SJCRH30 (cell line): ENCODE results near the gene QRFPR. TPM values are rescaled to one million over a fixed set of nuclear protein-coding genes. Genes with fewer than 3 reads are reported as not detected.
"Not testable (repeated sequence)": the region's sequence is repeated elsewhere in the genome, so short reads cannot be mapped to it uniquely, and the experiment has no call there.

Experiments
- DNase-seq, 2 experiments: peaks; one replicate each; pipeline ENCODE4 v3.0.0-alpha.2; 2015 to 2020
- H3K27ac ChIP-seq: fragments of 250-450 bp; sonication (Bioruptor Pico); 2 replicates; pipeline ENCODE4 v1.5.1; 2020; ENCODE audit warnings: mild to moderate bottlenecking, moderate library complexity
- H3K27me3 ChIP-seq: fragments of 250-450 bp; sonication (Bioruptor Pico); 2 replicates; pipeline ENCODE4 v1.5.1; 2020; ENCODE audit warnings: mild to moderate bottlenecking, moderate library complexity
- H3K36me3 ChIP-seq: fragments of 250-450 bp; sonication (Bioruptor Pico); 2 replicates; pipeline ENCODE4 v1.5.1; 2020; ENCODE audit warnings: mild to moderate bottlenecking, moderate library complexity
- H3K4me1 ChIP-seq: fragments of 250-450 bp; sonication (Bioruptor Pico); 2 replicates; pipeline ENCODE4 v1.5.1; 2020; ENCODE audit warnings: mild to moderate bottlenecking, moderate library complexity
- H3K4me3 ChIP-seq: fragments of 250-450 bp; sonication (Bioruptor Pico); 2 replicates; pipeline ENCODE4 v1.5.1; 2020; ENCODE audit warnings: mild to moderate bottlenecking, moderate library complexity
- H3K9me3 ChIP-seq: fragments of 250-450 bp; sonication (Bioruptor Pico); replicated peaks from 2 replicates; pipeline ENCODE4 v1.5.1; 2020; ENCODE audit warnings: mild to moderate bottlenecking, moderate library complexity
- total RNA-seq: library from RNA; depleted of rRNA; stranded (reverse); fragments of >200 nt; shearing (Covaris generic); gene quantifications from 2 replicates; pipeline ENCODE4 v1.2.3, GENCODE V29; 2014; rRNA removed

Gene QRFPR
- total RNA-seq, 1 experiment from 2014 or later: not detected

GRCh38 chr4:121313430-121313829 is 67.4 kb downstream of the QRFPR start:
- not testable (repeated sequence) for H3K36me3 ChIP-seq, H3K9me3 ChIP-seq, H3K27me3 ChIP-seq, H3K4me1 ChIP-seq, H3K4me3 ChIP-seq, H3K27ac ChIP-seq, DNase-seq

- Histone ChIP-seq H3K27me3 (no peaks in the 10 kb centered on the region), H3K36me3 (no peaks in the 10 kb centered on the region), H3K4me3 (no peak overlapping the region), H3K27ac (no peak overlapping the region), H3K4me1 (no peaks in the 10 kb centered on the region), H3K9me3 (no peaks in the 10 kb centered on the region)
- DNase-seq: no peak
Observed at GRCh38 chr4:121308828-121309227, 72.0 kb downstream of the QRFPR start.

- Histone ChIP-seq H3K27ac (no peak overlapping the region), H3K27me3 (no peaks in the 10 kb centered on the region), H3K36me3 (no peaks in the 10 kb centered on the region), H3K4me1 (no peaks in the 10 kb centered on the region), H3K4me3 (no peak overlapping the region), H3K9me3 (no peaks in the 10 kb centered on the region)
- no peak for DNase-seq
Observed at GRCh38 chr4:121308328-121308663, 72.5 kb downstream of the QRFPR start.

DNA sequence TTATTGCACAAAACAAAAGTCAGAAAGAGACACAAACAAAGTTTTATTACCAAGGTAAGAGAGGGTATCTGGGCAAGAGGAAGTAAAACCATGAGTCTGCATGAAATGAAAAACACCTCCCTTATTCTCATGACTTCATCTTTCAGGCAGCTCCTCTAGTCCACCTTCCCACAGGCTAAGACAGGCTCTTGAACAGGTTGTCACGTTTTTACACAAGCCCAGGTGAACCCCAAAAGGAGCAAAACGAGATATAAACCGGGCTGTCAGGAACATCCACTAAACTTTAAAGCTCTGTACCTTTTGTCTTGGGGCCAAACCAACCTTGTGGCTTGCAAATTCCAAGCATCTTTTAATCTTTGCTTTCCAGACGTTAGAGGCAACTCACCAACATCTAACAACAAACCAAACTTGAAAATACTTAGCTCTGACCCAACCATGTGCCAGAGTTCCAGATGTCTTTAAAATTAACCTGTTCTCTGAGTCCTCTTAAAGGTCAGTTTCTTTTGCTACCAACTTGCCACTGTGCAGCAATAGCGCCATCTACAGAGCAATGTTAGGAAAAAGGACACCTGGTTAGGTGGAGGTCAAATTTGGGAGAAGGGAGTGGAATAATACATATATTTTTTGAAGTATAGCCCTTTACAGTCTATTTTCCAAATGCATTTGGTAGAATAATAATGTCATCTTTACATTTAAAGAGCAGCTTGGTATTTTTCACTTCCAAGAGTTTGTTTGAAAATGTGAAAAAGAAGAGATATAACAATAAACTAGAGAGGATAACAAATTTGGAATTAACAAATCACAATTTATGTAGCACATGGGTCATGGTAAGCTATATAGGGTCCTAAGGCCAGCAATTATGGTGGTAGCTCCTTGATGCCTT is 73.1 kb downstream of the QRFPR start:
- H3K36me3 ChIP-seq: no peaks in the 10 kb centered on the region
- H3K27ac ChIP-seq: no peak overlapping the region
- H3K27me3 ChIP-seq: no peaks in the 10 kb centered on the region
- H3K4me1 ChIP-seq: no peaks in the 10 kb centered on the region
- peak; percentile 17 to 73 for DNase-seq
- no peaks in the 10 kb centered on the region for H3K9me3 ChIP-seq
- H3K4me3 ChIP-seq: no peak overlapping the region

DNA sequence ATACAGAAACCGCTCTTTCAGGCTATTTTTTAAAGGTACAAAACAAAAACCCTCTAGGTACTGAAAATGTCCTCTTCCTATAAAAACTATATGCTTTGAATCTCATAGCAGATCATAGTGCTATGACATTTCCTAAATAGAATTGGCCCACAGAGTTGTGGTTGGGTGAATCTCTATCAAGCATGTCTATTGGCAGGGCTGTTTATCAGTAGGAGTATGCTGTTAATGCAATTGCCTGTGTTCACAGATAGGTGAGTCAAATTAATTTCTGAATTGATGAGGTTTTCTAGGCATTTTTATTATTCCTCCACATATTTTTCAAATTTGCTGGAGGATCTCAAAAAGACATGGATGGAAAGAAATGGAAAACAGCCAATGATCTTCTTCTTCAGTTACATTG is 73.9 kb downstream of the QRFPR start:
- Histone ChIP-seq H3K4me3 (no peak overlapping the region), H3K36me3 (no peaks in the 10 kb centered on the region), H3K27ac (no peak overlapping the region), H3K27me3 (no peaks in the 10 kb centered on the region), H3K4me1 (no peaks in the 10 kb centered on the region), H3K9me3 (no peaks in the 10 kb centered on the region)
- no peak for DNase-seq

DNA sequence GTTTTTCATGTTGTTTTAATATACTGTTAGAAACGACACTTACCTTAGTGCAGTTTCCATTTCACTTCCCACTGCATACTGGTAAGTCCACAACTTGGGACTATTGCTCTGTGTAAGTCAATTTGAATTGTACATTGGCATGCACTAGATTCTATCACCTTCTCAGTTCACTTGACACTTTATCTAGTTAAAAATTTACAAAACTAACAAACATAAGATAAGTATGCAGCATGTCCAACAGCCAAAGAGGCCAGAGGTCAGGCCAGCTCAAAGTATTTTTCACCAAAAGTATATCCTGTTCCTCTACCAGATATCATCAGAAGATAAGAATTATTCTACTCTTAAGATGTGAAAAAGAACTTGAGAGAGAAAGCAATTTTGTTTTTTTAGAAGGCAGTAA is 75.9 kb downstream of the QRFPR start:
- H3K4me3 ChIP-seq: no peak overlapping the region
- H3K9me3 ChIP-seq: no peaks in the 10 kb centered on the region
- H3K27me3 ChIP-seq: no peaks in the 10 kb centered on the region
- H3K4me1 ChIP-seq: no peaks in the 10 kb centered on the region
- no peak overlapping the region for H3K27ac ChIP-seq
- DNase-seq: no peak
- no peaks in the 10 kb centered on the region for H3K36me3 ChIP-seq

DNA sequence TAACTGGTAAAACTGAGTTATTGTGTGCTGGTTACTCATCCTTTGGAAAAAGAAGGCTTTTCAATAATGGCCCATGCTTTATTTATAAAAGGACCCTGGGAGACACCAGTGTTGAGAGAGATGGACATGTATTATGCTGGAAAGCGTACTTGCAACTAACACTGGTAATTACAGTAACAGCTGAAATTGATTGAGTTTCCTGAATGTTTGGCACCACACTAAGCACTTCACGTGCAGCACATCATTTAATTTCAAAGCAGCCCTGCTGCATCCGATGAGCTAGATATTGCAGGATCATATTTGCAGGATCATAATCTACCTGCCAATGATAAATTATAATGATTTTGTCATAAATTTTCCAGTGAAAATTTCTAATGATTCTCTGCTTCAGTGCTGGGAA is 81.5 kb downstream of the QRFPR start:
- no peaks in the 10 kb centered on the region for H3K27me3 ChIP-seq
- no peak overlapping the region for H3K27ac ChIP-seq
- H3K4me1 ChIP-seq: no peaks in the 10 kb centered on the region
- no peak for DNase-seq
- H3K4me3 ChIP-seq: no peak overlapping the region
- no peaks in the 10 kb centered on the region for H3K36me3 ChIP-seq
- H3K9me3 ChIP-seq: no peaks in the 10 kb centered on the region

DNA sequence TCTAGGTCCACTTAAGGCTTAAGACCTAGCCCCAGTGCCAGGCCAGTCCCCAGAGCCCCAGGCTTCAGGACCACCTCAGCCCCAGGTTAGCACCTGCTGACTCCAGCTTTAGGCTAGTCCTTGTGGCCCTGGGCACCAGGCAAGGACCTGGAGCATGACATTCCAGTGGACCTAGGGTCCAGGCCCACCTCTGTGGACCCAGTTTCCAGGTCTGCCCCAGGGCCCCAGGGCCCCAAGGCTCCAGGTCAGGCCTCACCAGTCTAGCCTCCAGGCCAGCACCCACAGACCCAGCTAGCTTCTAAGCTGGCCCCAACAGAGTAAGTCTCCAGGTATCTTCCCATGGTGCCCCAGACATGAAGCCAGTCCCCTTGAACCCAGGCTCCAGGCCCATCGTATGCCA is 97.5 kb downstream of the QRFPR start:
- no peaks in the 10 kb centered on the region for H3K27me3 ChIP-seq
- H3K27ac ChIP-seq: no peak overlapping the region
- no peak overlapping the region for H3K4me3 ChIP-seq
- no peaks in the 10 kb centered on the region for H3K4me1 ChIP-seq
- no peaks in the 10 kb centered on the region for H3K9me3 ChIP-seq
- no peaks in the 10 kb centered on the region for H3K36me3 ChIP-seq
- no peak for DNase-seq

DNA sequence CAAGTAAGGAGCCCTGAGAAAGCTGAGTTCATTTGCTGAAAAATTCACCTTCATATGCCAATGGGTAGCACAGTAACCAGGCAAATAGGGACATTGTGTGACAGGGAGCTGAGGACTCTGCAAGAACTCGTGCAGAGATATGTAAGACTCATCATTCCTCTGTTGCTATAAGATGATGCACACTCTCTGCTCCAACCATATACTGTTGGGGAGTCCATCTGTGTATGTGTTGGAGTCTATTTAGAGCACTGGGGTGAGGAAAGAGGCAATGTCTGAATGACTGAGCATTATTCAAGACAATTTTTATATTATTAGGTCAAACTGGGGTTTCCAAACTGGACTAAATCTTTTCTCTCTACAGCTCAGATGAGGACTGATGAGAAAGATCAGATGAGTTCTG is 100.4 kb downstream of the QRFPR start:
- Histone ChIP-seq H3K36me3 (no peaks in the 10 kb centered on the region), H3K27me3 (no peaks in the 10 kb centered on the region), H3K9me3 (no peaks in the 10 kb centered on the region), H3K4me1 (no peaks in the 10 kb centered on the region), H3K27ac (no peak overlapping the region), H3K4me3 (no peak overlapping the region)
- DNase-seq: no peak

DNA sequence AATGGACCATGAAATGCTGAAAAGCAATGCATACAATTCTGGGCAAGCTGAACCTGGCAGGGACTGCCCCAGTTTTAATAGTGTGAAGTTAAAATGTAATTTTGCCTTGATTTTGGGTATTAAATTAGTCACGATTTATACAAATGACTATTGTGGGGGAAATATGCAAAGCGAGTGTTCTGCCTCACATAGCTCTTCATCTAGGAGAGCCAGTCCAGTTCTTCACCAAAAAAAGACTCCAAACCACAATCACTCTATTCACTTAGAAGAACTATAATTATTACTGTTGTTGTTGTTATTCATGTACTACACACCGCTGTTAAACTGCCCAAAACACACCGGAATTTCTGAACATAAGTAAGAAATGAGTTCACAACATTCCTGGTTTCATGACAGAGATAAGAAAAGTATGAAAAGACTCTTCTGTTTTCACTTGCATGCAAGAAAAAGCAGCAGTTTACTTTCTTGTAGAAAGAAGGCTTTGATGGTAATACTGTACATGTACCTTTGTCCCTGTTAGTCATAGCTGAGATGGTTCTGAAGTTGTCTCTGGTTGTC is 101.9 kb downstream of the QRFPR start:
- no peaks in the 10 kb centered on the region for H3K36me3 ChIP-seq
- no peaks in the 10 kb centered on the region for H3K27me3 ChIP-seq
- H3K4me1 ChIP-seq: no peaks in the 10 kb centered on the region
- H3K4me3 ChIP-seq: no peak overlapping the region
- DNase-seq: no peak
- no peaks in the 10 kb centered on the region for H3K9me3 ChIP-seq
- H3K27ac ChIP-seq: no peak overlapping the region

Other genes starting within 250 kb of the QRFPR start
- gene TNIP3, start 216.7 kb downstream of the QRFPR start, total RNA-seq: 0.16 TPM in 1 of 2 replicates, not detected in the other